Fibroblast of the aortic adventitia (primary cell): ENCODE data around the gene TRIM62. TPM values are rescaled to one million over a fixed set of nuclear protein-coding genes. Genes with fewer than 3 reads are reported as not detected.
A peak's percentile ranks its signal among the peaks of the same experiment; 100 is the strongest.

Experiments used
- DNase-seq: peaks from one replicate; pipeline ENCODE4 v3.0.0-alpha.2; 2010; ENCODE audit warnings: low read depth
- H3K4me3 ChIP-seq: 2 replicates; pipeline ENCODE4 v1.5.1; 2011; ENCODE audit warnings: low read depth, mild to moderate bottlenecking, control low read depth, low read length, moderate library complexity
- CTCF ChIP-seq: IDR thresholded peaks from 2 replicates; pipeline ENCODE4 v1.5.1; 2011; ENCODE audit warnings: mild to moderate bottlenecking, low read length, control low read depth, inconsistent platforms; ENCODE audit not compliant: insufficient read depth
- total RNA-seq: library from RNA; depleted of rRNA; stranded (reverse); fragments of >200 nt; gene quantifications from 2 replicates; pipeline ENCODE4 v1.2.3, GENCODE V29; 2012; ENCODE audit warnings: low replicate concordance

The TRIM62 gene
- total RNA-seq, 1 donor, result 3.1 TPM

GRCh38 chr1:33096363-33097005 lies 85.4 kb downstream of the TRIM62 start:
- peak; percentile 87 for DNase-seq
- TF ChIP-seq CTCF, result no peak
- H3K4me3 ChIP-seq, result no peak overlapping the region

Other genes with a start within 250 kb of the TRIM62 start
- gene RNF19B, start 217.2 kb downstream of the TRIM62 start, total RNA-seq, result 8.5 and 23.0 TPM in 2 replicates
- 155 and 373 TPM in 2 replicates for gene AK2, start 145.2 kb downstream of the TRIM62 start, total RNA-seq
- 3.9 and 8.1 TPM in 2 replicates for gene AZIN2, start 100.9 kb downstream of the TRIM62 start, total RNA-seq
- 12.3 and 14.5 TPM in 2 replicates for gene ZNF362, start 74.4 kb upstream of the TRIM62 start, total RNA-seq
- gene A3GALT2, start 139.1 kb upstream of the TRIM62 start, total RNA-seq, result not detected in 2 replicates
- 30.3 and 50.5 TPM in 2 replicates for gene PHC2, start 249.1 kb upstream of the TRIM62 start, total RNA-seq